ENCODE measurements around the gene PECR. TPM values are rescaled to one million over a fixed set of nuclear protein-coding genes. Genes with fewer than 3 reads are reported as not detected.

Gene PECR
- 13.3 and 17.7 TPM in 2 replicates for total RNA-seq (2012; rRNA removed)
- 11.4 and 12.8 TPM in 2 replicates for polyA plus RNA-seq (2012; rRNA removed)
- 2.6 and 5.5 TPM in 2 replicates for polyA plus RNA-seq (2012; cell fraction: cytosol; rRNA removed)
- 2.3 and 5.3 TPM in 2 replicates for polyA plus RNA-seq (2012; cell fraction: nucleus; rRNA removed; ENCODE audit: low replicate concordance)
- Bru-seq, nascent RNA, result percentile 38 among the genes with signal in this experiment
- BruChase-seq, experiment 1, labeled RNA remaining after a 6-hour chase, result percentile 37 among the genes with signal in this experiment
- BruChase-seq, experiment 2, labeled RNA remaining after a 2-hour chase, result percentile 33 among the genes with signal in this experiment
- long read RNA-seq, partial matches to known transcripts, result 0 of 4 reads
- long read RNA-seq, other reads (novel, unspliced or antisense), result 0 of 4 reads

- Histone ChIP-seq H4K8ac (ENCODE audit: low read depth in 2 of 2, low read length in 2 of 2) (peak within 1 kb of the TSS; percentile 88 to 89), H3K18ac (ENCODE audit: low read depth, low read length) (peak within 1 kb of the TSS; percentile 66), H2BK5ac (ENCODE audit: low read depth, low read length, poor library complexity, severe bottlenecking) (peak within 1 kb of the TSS; percentile 31), H3K9ac (ENCODE audit: low read depth, low read length) (peak within 1 kb of the TSS; percentile 84), H3K14ac (replicated peaks; ENCODE audit: low read depth, low read length) (peak within 1 kb of the TSS; percentile 89), H2BK120ac (ENCODE audit: low read depth, low read length) (peak within 1 kb of the TSS; percentile 65; the same call in 1 of the 2 replicates), H3K4me1 (ENCODE audit: control insufficient read depth, insufficient read depth, low read length) (0 out of 2 replicates have a peak, but pooled peaks cover 2% of the 10 kb centered on the region), H3K23ac (ENCODE audit: low read depth, low read length) (peak within 1 kb of the TSS; percentile 81), H3K9me1 (ENCODE audit: insufficient read depth, low read length) (peaks cover 11% of the 10 kb centered on the region), H3K27me3 (ENCODE audit: control insufficient read depth, insufficient read depth, low read length) (no peaks in the 10 kb centered on the region), H3K9me3 (ENCODE audit: control insufficient read depth, insufficient read depth, low read length) (no peaks in the 10 kb centered on the region), H2AK9ac (replicated peaks; ENCODE audit: low read depth, low read length, poor library complexity) (peak within 1 kb of the TSS; percentile 80), H2BK20ac (ENCODE audit: low read depth, low read length) (no peak within 1 kb of the TSS), H3K56ac (ENCODE audit: extremely low read depth, insufficient read depth, low read length) (peak within 1 kb of the TSS; percentile 37; the same call in 1 of the 2 replicates), H3K27ac (ENCODE audit: insufficient read depth, low read length) (peak within 1 kb of the TSS; percentile 33), H3K79me1 (ENCODE audit: low read depth in 1 of 2, low read length in 2 of 2) (peaks cover 3 to 16% of the 10 kb centered on the region in 2 experiments; a peak in 3 of 4 replicates), H2AK5ac (ENCODE audit: low read depth, low read length) (peak within 1 kb of the TSS; percentile 23; the same call in 1 of the 2 replicates), H2BK15ac (ENCODE audit: low read depth, low read length) (no peak within 1 kb of the TSS), H3K4me3 (ENCODE audit: insufficient read depth, low read depth, low read length) (peak within 1 kb of the TSS; percentile 95), H4K5ac (ENCODE audit: low read depth, low read length) (peak within 1 kb of the TSS; percentile 72), H3K4ac (ENCODE audit: low read depth, low read length) (peak within 1 kb of the TSS; percentile 87), H4K20me1 (ENCODE audit: insufficient read depth, low read length) (no peaks in the 10 kb centered on the region), H3K36me3 (ENCODE audit: control insufficient read depth, insufficient read depth, low read length) (no peaks in the 10 kb centered on the region), H4K91ac (ENCODE audit: insufficient read depth, low read depth, low read length) (peak within 1 kb of the TSS; percentile 65; the same call in 1 of the 2 replicates), H2AFZ (replicated peaks; ENCODE audit: low read length, poor library complexity) (peak within 1 kb of the TSS; percentile 100), H3K4me2 (ENCODE audit: low read depth, low read length) (peak within 1 kb of the TSS; percentile 94)
- DNase-seq (peak; percentile 34), ATAC-seq (ENCODE audit: low read depth) (peak; percentile 99)
- dilution Hi-C loops (cut with HindIII; ENCODE audit: low sequenced_read_pairs, unreplicated experiment), result no loop called here
- ChIA-PET CTCF (interaction anchor here (0.6 to 1.3 kb wide), 3 partner anchors 22 to 63 kb away, joined by 3 to 4 read pairs (median 3); no protein-coding TSS in a partner anchor), POLR2A (ENCODE audit: unreplicated experiment) (no interaction called here)
- BruUV-seq (replicated peaks), result no TSS peak
- WGBS, 2 experiments (ENCODE audit: extremely low coverage in 2 of 2, insufficient read length in 1 of 2), result 1% methylated on average over 9 of the region's 44 CpGs; no CpG with 5 or more reads in 1 of the 2 experiments
- TF ChIP-seq NFE2L2 (IDR thresholded peaks at IDR 0.05; ENCODE audit: low read depth, low read length) (no peak), USF2 (IDR thresholded peaks at IDR 0.05; ENCODE audit: low read depth, low read length) (peak; percentile 88)
- intact Hi-C loops (cut with micrococcal nuclease), result no loop called here
- in situ Hi-C loops (cut with MboI; ENCODE audit: low sequenced_read_pairs), result no loop called here
Measured at GRCh38 chr2:216081487-216082116, at the start of gene PECR, which contains the start of gene TMEM169. Gene PECR (minus strand): TSS chr2:216081809. CDS start chr2:216081741, 68 bp downstream. Gene TMEM169 (plus strand): TSS chr2:216081919. CDS start chr2:216095964, 14,045 bp downstream.

Measured in IMR-90 (cell line).